NOMO-1 treated with DMSO at 0.1 percent for 48 hours (cell line): ENCODE measurements around the gene LAMC3.

Source experiments
- DNase-seq: peaks from one replicate; lab custom pipeline; 2025; ENCODE audit not compliant: unreplicated experiment; lab: John Stamatoyannopoulos, UW

LAMC3 gene

DNA sequence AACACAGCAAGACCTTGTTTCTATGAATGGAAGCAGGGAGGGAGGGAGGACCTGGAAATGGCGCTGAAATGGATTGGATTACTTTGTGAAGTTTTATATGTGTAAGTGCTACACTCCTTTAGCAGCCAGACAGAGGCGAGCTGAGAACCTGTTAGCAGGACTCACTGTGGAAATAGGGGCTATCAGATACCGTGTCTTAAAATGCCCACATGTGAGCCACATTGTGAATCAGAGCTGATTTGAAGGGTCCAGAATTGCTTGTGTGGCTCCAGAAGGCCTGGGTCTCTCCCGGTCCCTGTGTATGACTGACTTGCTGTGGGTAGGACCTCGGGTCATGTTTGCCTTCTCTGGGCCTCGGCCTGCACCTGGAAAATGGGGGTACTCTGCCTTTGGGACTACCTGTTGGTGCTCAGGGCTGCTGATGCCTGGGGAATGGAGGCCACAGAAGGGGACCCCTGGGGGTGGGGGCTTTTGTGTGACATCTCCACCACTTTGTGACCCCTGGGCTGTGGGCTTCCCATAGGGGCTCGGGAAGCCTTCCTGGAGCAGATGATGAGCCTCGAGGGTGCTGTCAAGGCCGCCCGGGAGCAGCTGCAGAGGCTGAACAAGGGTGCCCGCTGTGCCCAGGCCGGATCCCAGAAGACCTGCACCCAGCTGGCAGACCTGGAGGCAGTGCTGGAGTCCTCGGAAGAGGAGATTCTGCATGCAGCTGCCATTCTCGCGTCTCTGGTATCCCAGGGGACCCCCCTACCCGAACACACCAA is 63.3 kb downstream of the LAMC3 start:
- DNase-seq = no peak

DNA sequence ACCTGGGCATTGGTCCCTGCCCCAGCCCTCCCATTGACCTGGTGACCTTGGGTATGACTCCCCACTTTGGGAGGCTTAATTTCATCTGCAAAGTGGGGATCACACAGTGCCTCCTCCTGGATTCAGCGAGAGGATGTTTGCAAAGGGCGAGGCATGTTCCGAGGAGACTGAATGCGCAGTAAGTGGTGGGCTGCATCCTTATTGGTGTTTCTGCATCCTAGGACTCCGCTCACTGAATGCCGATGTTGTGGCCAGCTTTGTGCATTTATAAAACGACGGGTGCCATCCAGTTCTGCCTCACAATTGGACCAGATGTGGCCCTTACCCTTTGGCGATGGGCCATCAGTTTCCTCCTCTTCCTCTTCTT is 63.9 kb downstream of the LAMC3 start:
- DNase-seq = no peak

DNA sequence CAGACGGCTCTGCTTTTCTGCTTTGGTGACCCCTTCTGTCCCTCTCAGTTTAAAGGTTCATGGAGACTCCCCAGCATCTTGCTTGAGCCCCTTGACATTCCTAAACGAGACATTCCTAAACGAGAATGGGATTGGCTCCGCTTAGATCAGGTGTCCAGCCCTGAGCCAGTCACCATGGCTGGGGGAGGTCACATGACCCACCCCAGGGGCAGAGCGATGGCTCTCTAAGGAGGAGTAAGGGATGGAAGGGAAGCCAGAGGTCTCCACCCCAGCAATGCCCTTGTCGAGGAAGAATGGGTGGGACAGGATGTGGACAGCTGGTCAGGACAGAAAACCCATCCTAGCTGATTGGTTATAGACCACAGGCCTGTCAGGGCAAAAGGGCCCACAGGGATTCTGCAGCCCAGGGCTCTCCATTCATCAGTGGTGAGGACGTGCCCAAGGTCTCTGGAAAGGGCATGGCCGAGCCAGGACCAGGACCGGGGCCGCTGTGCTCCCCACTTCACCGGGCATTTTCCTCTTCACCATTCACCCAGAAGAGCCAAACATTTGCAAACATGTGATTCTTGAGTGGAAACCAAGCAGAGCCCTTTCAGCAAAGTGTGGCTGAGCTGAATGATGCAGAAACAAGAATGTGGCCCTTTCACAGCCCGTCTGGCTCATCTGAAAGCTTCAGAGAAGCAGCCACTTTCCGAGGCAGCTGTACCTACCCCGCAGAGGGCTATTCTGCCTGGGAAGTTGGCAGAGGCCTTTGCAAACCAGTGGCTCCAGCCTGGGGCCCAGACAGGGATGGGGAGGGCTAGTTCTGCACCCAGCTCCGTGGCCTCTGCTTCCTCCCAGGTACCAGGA is 67.6 kb downstream of the LAMC3 start:
- DNase-seq = no peak

DNA sequence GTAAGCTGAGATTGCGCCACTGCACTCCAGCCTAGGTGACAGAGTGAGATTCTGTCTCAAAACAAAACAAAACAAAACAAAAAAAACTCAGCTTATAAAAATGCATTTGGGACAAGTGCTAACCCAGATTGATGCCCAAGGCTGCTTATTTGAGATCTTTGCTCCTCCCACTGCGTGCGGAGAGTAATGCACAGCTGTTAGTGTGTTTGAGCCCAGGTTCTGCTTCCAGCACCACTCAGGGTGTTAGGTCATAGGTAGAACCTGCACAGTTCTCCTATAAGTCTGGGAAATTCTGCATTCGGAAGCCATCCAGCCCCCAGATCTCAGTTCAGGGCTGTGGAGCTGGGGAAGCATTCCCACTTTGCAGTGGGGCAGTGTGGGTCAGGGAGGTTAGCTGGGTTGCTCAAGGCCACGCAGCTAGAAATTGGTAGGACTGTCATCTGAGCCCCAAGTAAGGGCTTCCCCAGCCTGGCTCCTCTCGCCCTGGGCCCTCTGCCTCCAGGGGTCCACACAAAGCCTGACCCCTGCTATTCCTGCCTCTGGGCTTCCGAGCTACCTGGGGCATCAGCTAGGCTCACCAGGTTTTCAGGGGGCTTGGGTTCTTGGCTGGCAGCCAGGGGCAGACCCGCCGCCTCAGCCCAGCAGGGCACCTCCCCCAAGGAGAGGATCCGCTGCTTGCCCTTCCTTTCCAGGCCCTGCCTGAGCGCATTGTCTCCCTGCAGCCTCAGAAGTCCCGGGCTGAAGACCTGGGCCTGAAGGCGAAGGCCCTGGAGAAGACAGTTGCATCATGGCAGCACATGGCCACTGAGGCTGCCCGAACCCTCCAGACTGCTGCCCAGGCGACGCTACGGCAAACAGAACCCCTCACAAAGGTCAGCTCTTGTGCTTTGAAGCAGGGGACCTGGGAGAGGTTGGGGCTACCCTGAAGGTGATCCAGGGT is 69.7 kb downstream of the LAMC3 start:
- no peak for DNase-seq

DNA sequence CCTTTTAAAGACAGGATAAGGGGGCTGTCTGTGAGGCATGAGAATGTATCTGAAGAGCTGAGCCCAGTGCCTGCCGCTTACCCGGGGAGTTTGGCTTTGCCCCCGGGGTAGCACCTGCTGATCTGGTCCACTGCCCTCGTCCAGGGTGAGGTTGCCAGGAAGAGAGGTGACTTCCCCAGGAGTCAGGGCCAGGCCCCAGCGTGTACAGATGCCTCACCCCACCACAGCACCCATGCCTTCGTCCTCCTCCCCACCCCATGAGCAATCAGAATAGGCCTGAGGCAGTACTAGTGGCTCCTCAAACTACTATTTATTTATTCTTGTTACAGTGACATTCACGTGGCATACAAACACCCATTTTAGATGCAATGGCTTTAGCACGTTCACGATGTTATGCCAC is 71.6 kb downstream of the LAMC3 start:
- DNase-seq = no peak

DNA sequence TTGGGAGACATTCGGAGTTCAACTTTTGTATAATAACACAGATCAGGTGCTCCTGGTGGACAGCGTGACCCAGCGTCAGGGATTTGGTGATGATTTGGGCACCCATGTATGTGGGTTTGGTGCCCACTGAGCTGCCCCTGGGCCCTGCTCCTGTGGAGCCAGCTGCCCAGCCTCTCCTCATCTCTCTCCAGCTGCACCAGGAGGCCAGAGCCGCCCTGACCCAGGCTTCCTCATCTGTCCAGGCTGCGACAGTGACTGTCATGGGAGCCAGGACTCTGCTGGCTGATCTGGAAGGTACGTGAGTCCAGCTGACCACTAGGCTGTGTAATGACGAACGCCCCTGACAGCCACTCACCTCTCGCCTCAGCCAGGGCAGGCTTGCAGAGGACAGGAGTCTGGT is 72.9 kb downstream of the LAMC3 start:
- no peak for DNase-seq

DNA sequence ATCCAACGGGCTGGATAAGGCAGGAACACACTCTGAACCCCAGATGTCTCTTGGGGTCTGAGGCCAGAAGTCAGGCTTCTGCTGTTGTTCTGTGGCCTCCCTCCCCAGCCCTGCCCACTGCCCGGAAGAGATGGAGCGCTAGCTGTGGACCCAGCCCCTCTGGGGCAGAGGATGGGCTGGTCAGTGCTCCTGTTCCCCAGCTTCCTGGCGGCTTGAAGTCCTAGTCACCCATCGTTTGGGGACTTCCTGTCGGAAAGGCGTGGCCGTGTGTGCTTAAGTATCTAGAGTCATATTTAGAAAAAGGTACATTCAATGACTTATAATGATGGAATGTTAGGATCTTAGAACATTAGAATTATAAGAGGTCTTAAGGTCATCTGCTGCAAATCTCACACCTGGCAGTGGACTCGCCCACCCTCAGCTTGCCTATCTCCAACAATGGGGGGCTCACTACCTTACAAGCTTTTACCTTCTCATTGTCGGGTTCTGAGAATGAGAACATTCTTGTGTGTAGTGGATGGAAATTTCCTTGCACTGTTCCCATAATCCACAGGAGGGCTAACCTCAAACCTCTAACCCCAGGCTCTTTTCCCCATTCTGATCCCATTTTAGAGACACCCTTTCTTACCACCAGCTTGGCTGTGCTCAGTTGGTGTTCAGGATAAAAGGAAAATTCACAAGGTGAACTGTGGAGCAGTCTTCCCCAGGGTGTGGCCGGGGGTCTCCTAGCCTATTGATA is 74.0 kb downstream of the LAMC3 start:
- DNase-seq = no peak

DNA sequence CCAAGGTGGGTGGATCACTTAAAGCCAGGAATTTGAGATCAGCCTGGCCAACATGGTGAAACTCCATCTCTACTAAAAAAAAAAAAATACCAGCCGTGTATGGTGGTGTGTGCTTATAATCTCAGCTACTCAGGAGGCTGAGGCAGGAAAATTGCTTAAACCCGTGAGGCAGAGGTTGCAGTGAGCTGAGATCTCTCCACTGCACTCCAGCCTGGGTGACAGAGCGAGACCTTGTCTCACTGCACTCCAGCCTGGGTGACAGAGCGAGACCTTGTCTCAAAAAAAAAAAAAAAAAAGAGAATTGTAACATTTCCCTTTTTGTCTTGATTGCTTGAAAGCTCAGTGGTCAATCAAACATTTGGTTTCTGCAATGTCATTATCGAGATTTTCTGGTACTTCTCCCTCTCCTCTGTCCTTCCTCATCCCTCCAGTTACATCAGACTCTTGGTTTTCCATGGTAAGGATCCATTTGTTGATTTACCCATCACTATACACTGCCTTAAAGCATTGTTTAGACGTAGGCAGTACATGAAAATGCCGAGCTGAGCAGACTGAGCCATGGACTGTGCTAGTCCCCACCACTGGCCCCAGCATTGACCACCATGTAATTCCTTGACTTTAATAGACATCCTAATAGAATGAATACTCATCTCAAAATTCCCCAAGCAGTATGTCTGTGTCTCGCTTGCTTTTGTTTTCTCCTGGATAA is 75.8 kb downstream of the LAMC3 start:
- DNase-seq = no peak

DNA sequence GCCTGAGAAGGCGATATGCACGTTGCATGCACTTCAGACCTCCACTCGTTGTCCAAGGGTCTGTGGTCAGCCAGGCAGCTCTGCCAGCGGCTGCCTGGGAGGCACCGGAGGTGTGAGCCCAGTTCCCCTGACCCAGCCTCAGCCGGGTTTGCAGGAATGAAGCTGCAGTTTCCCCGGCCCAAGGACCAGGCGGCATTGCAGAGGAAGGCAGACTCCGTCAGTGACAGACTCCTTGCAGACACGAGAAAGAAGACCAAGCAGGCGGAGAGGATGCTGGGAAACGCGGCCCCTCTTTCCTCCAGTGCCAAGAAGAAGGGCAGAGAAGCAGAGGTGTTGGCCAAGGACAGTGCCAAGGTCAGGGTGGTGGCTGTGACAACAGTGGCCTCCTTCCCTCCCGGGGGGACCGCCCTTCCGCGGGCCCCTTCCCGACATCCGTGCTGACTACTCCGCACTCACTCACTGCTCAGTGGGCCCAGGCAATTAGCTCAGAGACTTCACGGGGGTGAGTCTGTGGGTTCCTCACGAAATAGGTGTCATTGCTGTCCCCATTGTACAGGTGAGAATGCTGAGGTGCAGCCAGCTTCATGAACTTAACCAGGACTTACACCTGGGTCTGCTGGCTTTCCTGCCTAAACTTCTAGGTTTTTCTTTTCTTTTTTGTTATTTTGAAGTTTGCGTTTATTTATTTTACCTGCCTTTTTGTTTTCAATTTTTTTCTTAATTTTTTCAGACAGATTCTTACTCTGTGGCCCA is 76.6 kb downstream of the LAMC3 start:
- no peak for DNase-seq

DNA sequence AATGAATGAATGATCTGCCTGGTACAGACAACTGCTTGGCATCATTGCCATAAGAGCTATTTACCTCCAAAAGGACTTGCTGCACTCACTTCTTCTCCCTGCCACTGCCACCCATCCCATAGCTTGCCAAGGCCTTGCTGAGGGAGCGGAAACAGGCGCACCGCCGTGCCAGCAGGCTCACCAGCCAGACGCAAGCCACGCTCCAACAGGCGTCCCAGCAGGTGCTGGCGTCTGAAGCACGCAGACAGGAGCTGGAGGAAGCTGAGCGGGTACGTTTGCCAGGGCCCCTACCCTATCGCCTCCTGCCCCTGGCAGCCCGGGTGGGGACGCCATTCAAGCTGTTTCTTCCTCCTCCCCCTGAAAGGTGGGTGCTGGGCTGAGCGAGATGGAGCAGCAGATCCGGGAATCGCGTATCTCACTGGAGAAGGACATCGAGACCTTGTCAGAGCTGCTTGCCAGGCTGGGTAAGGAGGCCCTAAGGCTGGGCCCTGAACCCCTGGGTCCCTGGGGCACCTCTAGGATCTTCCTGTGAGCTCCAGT is 78.5 kb downstream of the LAMC3 start:
- DNase-seq = no peak

DNA sequence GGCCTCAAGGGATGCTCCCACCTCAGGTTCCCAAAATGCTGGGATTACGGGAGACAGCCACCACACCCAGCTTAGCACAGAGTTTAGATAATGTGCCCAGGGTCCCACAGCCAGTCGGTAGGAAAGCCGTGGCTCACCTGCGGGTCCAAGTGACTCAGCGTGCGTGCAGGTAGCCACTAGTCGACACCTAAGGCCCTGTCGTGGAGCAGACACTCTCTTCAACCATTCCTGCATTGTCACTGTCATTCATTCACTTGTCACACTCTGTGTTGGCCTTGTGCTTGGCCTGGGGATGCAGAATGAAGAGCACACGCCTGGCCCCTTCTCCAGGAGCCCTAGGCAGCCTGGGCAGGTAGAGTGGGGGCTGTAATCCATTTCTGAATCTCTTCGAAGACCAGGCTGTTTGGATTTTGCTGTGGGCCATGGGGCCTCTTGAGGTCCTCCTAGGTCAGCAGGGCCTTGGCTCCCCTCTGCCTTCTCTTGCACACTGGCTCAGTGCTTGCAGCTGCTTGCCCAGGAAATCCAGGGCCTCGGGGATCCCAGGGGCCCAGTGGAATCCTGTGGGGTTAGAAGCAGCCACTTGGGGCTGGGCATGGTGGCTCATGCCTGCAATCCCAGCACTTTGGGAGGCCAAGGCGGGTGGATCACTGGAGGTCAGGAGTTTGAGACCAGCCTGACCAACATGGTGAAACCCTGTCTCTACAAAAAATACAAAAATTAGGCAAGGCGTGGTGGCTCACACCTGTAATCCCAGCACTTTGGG is 81.2 kb downstream of the LAMC3 start:
- DNase-seq = no peak

DNA sequence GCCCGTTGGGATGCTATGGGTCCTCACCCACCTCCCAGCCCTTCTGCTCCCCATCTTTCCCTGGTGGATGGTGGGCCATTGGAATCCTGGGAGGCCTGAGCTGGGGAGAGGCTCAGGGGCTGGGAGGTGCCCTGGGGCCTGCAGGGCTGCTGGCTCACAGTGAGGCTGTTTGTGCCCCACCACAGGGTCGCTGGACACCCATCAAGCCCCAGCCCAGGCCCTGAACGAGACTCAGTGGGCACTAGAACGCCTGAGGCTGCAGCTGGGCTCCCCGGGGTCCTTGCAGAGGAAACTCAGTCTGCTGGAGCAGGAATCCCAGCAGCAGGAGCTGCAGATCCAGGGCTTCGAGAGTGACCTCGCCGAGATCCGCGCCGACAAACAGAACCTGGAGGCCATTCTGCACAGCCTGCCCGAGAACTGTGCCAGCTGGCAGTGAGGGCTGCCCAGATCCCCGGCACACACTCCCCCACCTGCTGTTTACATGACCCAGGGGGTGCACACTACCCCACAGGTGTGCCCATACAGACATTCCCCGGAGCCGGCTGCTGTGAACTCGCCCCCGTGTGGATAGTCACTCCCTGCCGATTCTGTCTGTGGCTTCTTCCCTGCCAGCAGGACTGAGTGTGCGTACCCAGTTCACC is 82.5 kb downstream of the LAMC3 start:
- DNase-seq = no peak

DNA sequence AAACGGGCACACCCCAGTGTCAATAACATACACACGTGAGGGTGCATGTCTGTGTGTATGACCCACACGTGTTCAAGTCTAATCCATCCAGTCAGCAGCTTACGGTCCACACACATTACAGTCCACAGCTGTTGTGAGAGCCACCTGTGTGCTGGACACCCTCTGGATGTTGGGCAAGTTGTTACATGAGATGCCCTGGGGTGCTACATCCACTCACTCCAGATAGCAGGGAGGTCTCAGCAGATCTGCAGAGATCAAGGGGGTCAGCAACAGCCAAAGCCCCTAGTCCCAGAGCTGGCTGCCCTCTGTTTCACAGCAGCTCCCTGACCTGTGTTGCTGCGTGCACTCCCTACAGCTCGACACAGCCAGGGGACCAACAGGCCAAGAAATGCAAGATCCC is 83.1 kb downstream of the LAMC3 start:
- no peak for DNase-seq

DNA sequence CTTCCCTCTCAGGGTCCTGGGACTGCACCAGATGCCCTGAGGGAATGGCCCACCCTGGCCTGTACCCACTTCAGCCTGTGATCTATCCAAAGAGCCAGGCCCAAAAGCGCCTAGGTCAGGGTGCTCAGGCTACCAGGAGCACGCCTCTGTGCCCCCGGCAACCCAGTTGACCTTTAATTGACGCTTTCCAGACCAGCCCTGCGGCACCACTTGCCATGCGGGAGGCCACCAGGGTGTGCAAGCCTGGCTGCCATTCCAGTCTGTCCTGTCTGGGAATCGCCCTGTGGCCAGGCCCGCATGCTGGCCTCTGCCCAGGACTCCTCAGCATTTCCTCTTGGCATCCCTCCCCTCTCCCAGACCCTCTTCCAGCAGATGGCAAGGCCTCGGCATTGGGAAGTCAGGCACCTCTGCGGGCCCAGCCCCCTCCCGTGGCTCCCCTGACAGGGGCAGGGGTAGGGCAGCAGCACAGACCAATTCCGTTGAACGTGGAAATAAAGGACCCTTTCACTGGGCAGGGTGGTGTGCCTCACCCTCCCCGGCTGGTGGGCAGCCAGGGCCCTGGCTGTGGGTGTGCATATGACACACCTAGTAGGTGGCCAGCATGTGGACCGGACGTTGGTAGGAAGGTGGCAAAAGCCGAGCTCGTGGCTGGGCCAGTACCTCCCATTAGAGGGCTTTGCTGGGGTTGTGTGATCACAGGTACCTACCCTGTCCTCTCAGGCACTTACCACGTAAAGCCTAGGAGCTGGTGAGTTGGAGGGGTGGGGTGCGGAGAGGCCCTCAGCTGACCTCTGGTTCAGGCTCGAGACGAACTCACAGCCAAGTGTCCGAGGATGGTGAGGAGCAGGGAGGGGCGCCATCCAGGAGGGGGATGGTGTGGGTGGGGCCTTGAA is 83.8 kb downstream of the LAMC3 start:
- no peak for DNase-seq

DNA sequence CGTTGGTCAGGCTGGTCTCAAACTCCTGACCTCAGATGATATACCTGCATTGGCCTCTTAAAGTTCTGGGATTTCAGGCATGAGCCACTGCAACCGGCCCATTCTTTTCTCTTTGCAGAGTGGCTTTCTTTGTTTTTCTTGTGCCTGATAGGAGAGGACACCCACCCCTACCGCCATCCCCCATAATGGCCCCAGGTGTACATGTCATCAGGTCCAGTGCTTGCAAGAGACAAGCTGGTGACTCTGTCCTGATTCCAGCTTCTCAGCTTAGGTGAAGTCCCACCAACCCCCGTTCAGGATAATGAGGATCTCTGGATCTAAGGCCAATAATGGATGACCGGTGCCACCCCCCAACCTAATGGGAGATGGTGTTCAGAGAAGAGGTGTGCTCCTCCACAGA is 85.0 kb downstream of the LAMC3 start:
- DNase-seq = no peak

DNA sequence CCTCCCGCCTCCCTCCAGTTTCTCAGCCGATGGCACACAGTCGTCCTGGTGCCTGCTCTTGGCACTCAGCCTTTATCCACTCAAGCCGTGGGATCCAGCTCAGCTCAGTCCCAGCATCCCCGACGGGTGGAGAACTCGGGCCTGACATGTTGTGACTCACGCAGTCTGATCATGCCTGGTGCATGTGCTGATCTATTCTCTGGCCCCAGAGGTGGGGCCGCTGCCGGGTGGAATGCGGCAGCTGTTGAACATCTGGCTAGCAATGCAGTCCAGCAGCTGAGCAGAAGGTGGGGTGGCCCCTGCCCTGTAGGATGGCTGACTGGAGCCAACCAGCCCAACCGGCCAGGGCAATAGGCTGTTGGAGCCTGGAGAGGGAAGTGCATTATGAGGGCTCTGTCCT is 85.6 kb downstream of the LAMC3 start:
- DNase-seq = no peak

DNA sequence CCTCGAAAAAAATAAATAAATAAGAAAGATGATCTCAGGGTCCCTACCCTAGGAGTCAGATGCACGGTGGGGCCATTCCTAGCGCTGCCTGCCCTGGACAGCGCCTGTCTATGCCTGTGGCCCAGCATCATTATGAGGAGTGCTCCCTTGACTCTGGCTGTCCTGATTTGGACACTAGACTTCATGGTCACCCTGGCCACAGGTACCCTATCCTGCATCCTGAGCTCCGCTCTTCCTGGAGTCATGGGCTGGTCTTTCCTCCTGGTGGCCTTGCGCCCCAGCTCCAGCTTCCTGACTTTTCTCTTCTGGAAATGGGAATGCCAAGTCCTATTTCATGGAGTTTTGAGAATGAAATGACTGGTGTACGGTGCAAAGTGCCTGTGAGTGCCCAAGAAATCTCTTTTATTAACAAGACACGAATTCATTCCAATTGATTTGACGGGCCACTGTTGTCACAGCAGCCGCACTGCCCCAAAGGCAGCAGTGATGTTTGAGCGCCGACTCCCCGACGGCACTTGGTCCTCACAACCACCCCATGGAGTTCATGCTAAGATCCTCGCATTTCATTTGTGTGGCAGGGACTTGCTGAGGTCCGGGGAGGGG is 86.8 kb downstream of the LAMC3 start:
- DNase-seq = no peak
